IMR-90 (cell line): ENCODE measurements around the gene HDGFL3. TPM values are rescaled to one million over a fixed set of nuclear protein-coding genes. Genes with fewer than 3 reads are reported as not detected.

Experiments
- ATAC-seq: fragments of 200-7000 bp; cut with Tn5 transposase; 2 replicates; pipeline ENCODE4 v1.9.1; 2020; ENCODE audit warnings: low read depth, mild to moderate bottlenecking, moderate library complexity
- BruUV-seq: library from RNA; stranded (reverse); fragments of 400-500 nt; replicated peaks from 2 replicates; lab custom pipeline; 2021; lab: Mats Ljungman, UMichigan
- CTCF ChIA-PET: fragments of 300-600 bp; formaldehyde crosslinking; extraction: SDS; loops from one replicate; lab custom pipeline; 2021; ENCODE audit warnings: antibody characterized with exemption; lab: Yijun Ruan, JAX
- POLR2A ChIA-PET: fragments of 300-600 bp; sonication (Branson Sonifier 250); formaldehyde crosslinking; loops from one replicate; lab custom pipeline; 2022; ENCODE audit warnings: antibody characterized with exemption; ENCODE audit not compliant: unreplicated experiment; lab: Charles Lee
- DNase-seq: peaks from one replicate; pipeline ENCODE4 v3.0.0; 2013
- H2AFZ ChIP-seq: replicated peaks from 2 replicates; pipeline ENCODE3; 2013; ENCODE audit warnings: low read length, mild to moderate bottlenecking; ENCODE audit not compliant: poor library complexity
- H2AK5ac ChIP-seq: 2 replicates; pipeline ENCODE4 v1.6.1; 2013; ENCODE audit warnings: low read depth, low read length, inconsistent platforms
- H2AK9ac ChIP-seq: replicated peaks from 2 replicates; pipeline ENCODE3; 2013; ENCODE audit warnings: mild to moderate bottlenecking, low read depth, low read length, moderate library complexity; ENCODE audit not compliant: poor library complexity
- H2BK120ac ChIP-seq: 2 replicates; pipeline ENCODE4 v1.6.1; 2013; ENCODE audit warnings: low read depth, low read length, inconsistent platforms
- H2BK15ac ChIP-seq: 3 replicates; pipeline ENCODE4 v1.6.1; 2013; ENCODE audit warnings: low read depth, low read length, inconsistent platforms
- H2BK20ac ChIP-seq: 2 replicates; pipeline ENCODE4 v1.6.1; 2013; ENCODE audit warnings: low read depth, mild to moderate bottlenecking, inconsistent platforms, low read length, moderate library complexity
- H2BK5ac ChIP-seq: 2 replicates; pipeline ENCODE4 v1.6.1; 2013; ENCODE audit warnings: mild to moderate bottlenecking, low read depth, low read length, inconsistent platforms; ENCODE audit not compliant: poor library complexity, severe bottlenecking
- H3K14ac ChIP-seq: replicated peaks from 2 replicates; pipeline ENCODE4 v1.6.1; 2013; ENCODE audit warnings: low read depth, low read length, inconsistent platforms
- H3K18ac ChIP-seq: 2 replicates; pipeline ENCODE4 v1.6.1; 2013; ENCODE audit warnings: low read depth, low read length, control low read depth
- H3K23ac ChIP-seq: 2 replicates; pipeline ENCODE4 v1.6.1; 2013; ENCODE audit warnings: low read depth, low read length, inconsistent platforms
- H3K27ac ChIP-seq: 2 replicates; pipeline ENCODE4 v1.5.1; 2013; ENCODE audit warnings: mild to moderate bottlenecking, control low read depth, low read length; ENCODE audit not compliant: insufficient read depth
- H3K27me3 ChIP-seq: 2 replicates; pipeline ENCODE4 v1.6.1; 2013; ENCODE audit warnings: low read length; ENCODE audit not compliant: control insufficient read depth, insufficient read depth
- H3K36me3 ChIP-seq: 2 replicates; pipeline ENCODE4 v1.6.1; 2013; ENCODE audit warnings: low read length, mixed read lengths; ENCODE audit not compliant: control insufficient read depth, insufficient read depth
- H3K4ac ChIP-seq: 2 replicates; pipeline ENCODE4 v1.6.1; 2013; ENCODE audit warnings: low read depth, low read length, inconsistent platforms
- H3K4me1 ChIP-seq: 2 replicates; pipeline ENCODE4 v1.6.1; 2013; ENCODE audit warnings: low read length, mixed read lengths; ENCODE audit not compliant: control insufficient read depth, insufficient read depth
- H3K4me2 ChIP-seq: 2 replicates; pipeline ENCODE4 v1.6.1; 2013; ENCODE audit warnings: low read depth, mild to moderate bottlenecking, control low read depth, low read length, moderate library complexity
- H3K4me3 ChIP-seq: 2 replicates; pipeline ENCODE4 v1.5.1; 2013; ENCODE audit warnings: low read depth, mild to moderate bottlenecking, control low read depth, low read length, moderate library complexity; ENCODE audit not compliant: insufficient read depth
- H3K56ac ChIP-seq: 2 replicates; pipeline ENCODE4 v1.6.1; 2013; ENCODE audit warnings: low read length, inconsistent platforms; ENCODE audit not compliant: insufficient read depth; ENCODE audit errors: extremely low read depth
- H3K79me1 ChIP-seq, 2 experiments: 2 replicates each; pipeline ENCODE4 v1.6.1; 2013; ENCODE audit warnings: low read length in 2 of 2, inconsistent platforms in 1 of 2, low read depth in 1 of 2
- H3K9ac ChIP-seq: 2 replicates; pipeline ENCODE4 v1.6.1; 2013; ENCODE audit warnings: low read depth, low read length, control low read depth
- H3K9me1 ChIP-seq: 2 replicates; pipeline ENCODE4 v1.6.1; 2013; ENCODE audit warnings: low read length, inconsistent platforms; ENCODE audit not compliant: insufficient read depth
- H3K9me3 ChIP-seq: 2 replicates; pipeline ENCODE4 v1.6.1; 2013; ENCODE audit warnings: low read length; ENCODE audit not compliant: control insufficient read depth, insufficient read depth
- H4K20me1 ChIP-seq: 2 replicates; pipeline ENCODE4 v1.6.1; 2013; ENCODE audit warnings: low read length, inconsistent platforms; ENCODE audit not compliant: insufficient read depth
- H4K5ac ChIP-seq: 2 replicates; pipeline ENCODE4 v1.6.1; 2013; ENCODE audit warnings: mild to moderate bottlenecking, low read depth, low read length, control low read depth
- H4K8ac ChIP-seq, 2 experiments: 2 replicates each; pipeline ENCODE4 v1.6.1; 2013; ENCODE audit warnings: low read depth in 2 of 2, low read length in 2 of 2, control low read depth in 1 of 2, inconsistent platforms in 1 of 2
- H4K91ac ChIP-seq: 2 replicates; pipeline ENCODE4 v1.6.1; 2013; ENCODE audit warnings: low read depth, low read length, inconsistent platforms; ENCODE audit not compliant: insufficient read depth
- BHLHE40 ChIP-seq: fragments of 150-350 bp; IDR thresholded peaks from 2 replicates; pipeline ENCODE4 v1.6.1; 2016; ENCODE audit warnings: mild to moderate bottlenecking, low read depth, low read length
- CEBPB ChIP-seq: IDR thresholded peaks from 2 replicates; pipeline ENCODE4 v1.6.1; 2012; ENCODE audit warnings: low read depth, low read length, improper control_type of control experiment
- CHD1 ChIP-seq: IDR thresholded peaks from 2 replicates; pipeline ENCODE4 v1.6.1; 2012; ENCODE audit warnings: low read depth, low read length, improper control_type of control experiment
- FOS ChIP-seq: fragments of 150-350 bp; IDR thresholded peaks from 2 replicates; pipeline ENCODE4 v1.6.1; 2016; ENCODE audit warnings: low read depth, low read length
- MAFK ChIP-seq: IDR thresholded peaks from 2 replicates; pipeline ENCODE4 v1.6.1; 2012; ENCODE audit warnings: low read depth, low read length, improper control_type of control experiment
- MXI1 ChIP-seq: IDR thresholded peaks from 2 replicates; pipeline ENCODE4 v1.6.1; 2012; ENCODE audit warnings: low read depth, mild to moderate bottlenecking, low read length, moderate library complexity, borderline replicate concordance
- NFE2L2 ChIP-seq: fragments of 150-350 bp; IDR thresholded peaks from 2 replicates; pipeline ENCODE4 v1.6.1; 2016; ENCODE audit warnings: low read depth, mild to moderate bottlenecking, low read length
- POLR2A ChIP-seq: IDR thresholded peaks from 2 replicates; pipeline ENCODE4 v1.6.1; 2012; ENCODE audit warnings: mild to moderate bottlenecking, low read depth, low read length
- RCOR1 ChIP-seq: IDR thresholded peaks from 2 replicates; pipeline ENCODE4 v1.6.1; 2012; ENCODE audit warnings: mild to moderate bottlenecking, low read length, improper control_type of control experiment; ENCODE audit not compliant: insufficient replicate concordance
- SMC3 ChIP-seq: fragments of 150-350 bp; IDR thresholded peaks from 2 replicates; pipeline ENCODE4 v1.6.1; 2016; ENCODE audit warnings: low read depth, mild to moderate bottlenecking, antibody characterized with exemption, low read length, moderate library complexity
- WGBS, 2 experiments: methylation state at CpG; one replicate each; pipeline versions ENCODE4 v1.1.5 to v1.1.7; 2013; ENCODE audit warnings: missing lambda C conversion rate in 2 of 2; ENCODE audit not compliant: insufficient read length in 1 of 2; ENCODE audit errors: extremely low coverage in 2 of 2; 5-methylcytosine and 5-hydroxymethylcytosine counted together
- dilution Hi-C: fragments of 300-500 bp; cut with HindIII; formaldehyde crosslinking; loops from one replicate; pipeline ENCODE4 v1.14.3; 2018; ENCODE audit warnings: low sequenced_read_pairs; ENCODE audit not compliant: unreplicated experiment
- in situ Hi-C: fragments of 300-500 bp; cut with MboI; formaldehyde crosslinking; loops from 3 replicates; pipeline ENCODE4 v1.14.3; 2019; ENCODE audit warnings: low sequenced_read_pairs, inconsistent platforms, mixed read lengths
- intact Hi-C: fragments of 100-400 bp; cut with micrococcal nuclease; formaldehyde crosslinking; loops from 2 replicates; pipeline ENCODE4 v1.10.0; 2022
- polyA plus RNA-seq, 3 experiments: library from polyadenylated mRNA; depleted of rRNA; stranded (reverse); fragments of >200 nt; gene quantifications; 2 replicates each; pipeline ENCODE4 v1.2.3, GENCODE V29; 2012; ENCODE audit warnings: low replicate concordance in 1 of 3
- total RNA-seq: library from RNA; depleted of rRNA; stranded (reverse); fragments of >200 nt; gene quantifications from 2 replicates; pipeline ENCODE4 v1.2.3, GENCODE V29; 2012; rRNA removed
- TF ChIP-seq, protein P1 (sequence below): conservative IDR thresholded peaks from 2 replicates; pipeline ENCODE4 v1.5.1; 2012; ENCODE audit warnings: mild to moderate bottlenecking, low read depth, low read length, improper control_type of control experiment

The HDGFL3 gene
- total and polyA plus RNA-seq, 2 of the 4 experiments (the other 2 are of a cell fraction), result 9.5 to 18.1 TPM

DNA sequence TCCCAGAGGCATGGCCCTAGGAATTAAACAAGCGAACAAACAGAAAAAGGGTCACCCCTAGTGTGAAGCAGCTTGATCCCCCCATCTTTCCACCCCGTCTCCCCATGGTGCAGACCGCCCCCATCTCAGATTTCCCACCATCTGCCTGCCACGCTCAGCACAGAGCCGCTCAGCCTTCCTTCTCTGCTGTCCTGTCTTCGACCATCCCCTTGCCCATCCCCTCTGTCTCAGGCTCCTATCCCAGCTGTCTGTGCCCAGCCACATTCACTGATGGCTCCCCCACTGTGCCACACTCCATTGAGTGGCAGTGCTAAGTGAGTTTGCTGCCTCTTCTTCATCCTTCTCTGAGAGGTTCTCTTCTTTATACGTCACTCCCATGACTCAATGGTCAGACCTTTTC lies 128.9 kb downstream of the HDGFL3 start:
- Histone ChIP-seq H4K8ac (no peak overlapping the region), H3K18ac (no peak overlapping the region), H2BK5ac (no peak overlapping the region), H3K79me1 (no peaks in the 10 kb centered on the region), H2AK9ac (no peak overlapping the region), H2AK5ac (no peak overlapping the region), H3K14ac (no peak overlapping the region), H3K23ac (no peak overlapping the region), H3K9me1 (no peaks in the 10 kb centered on the region), H2BK120ac (no peak overlapping the region), H2BK15ac (no peak overlapping the region), H3K4me2 (no peak overlapping the region), H3K9me3 (peaks cover under 1% of the 10 kb centered on the region; the same call in 1 of the 2 replicates), H3K4ac (no peak overlapping the region), H3K9ac (no peak overlapping the region), H3K4me1 (no peaks in the 10 kb centered on the region), H3K56ac (no peak overlapping the region), H3K27me3 (peaks cover 14% of the 10 kb centered on the region), H2AFZ (no peak overlapping the region), H2BK20ac (no peak overlapping the region), H3K27ac (no peak overlapping the region), H4K20me1 (no peaks in the 10 kb centered on the region), H3K4me3 (no peak overlapping the region), H4K5ac (no peak overlapping the region), H4K91ac (no peak overlapping the region), H3K36me3 (no peaks in the 10 kb centered on the region)
- ATAC-seq, result no peak
- in situ Hi-C loops (no loop called here), intact Hi-C loops (no loop called here), dilution Hi-C loops (no loop called here)
- 54% methylated on average over 3 of the region's 7 CpGs; no CpG with 5 or more reads in 1 of the 2 experiments for WGBS, 2 experiments
- CTCF ChIA-PET, result no interaction called here
- no peak for DNase-seq
- no peak for TF ChIP-seq NFE2L2
- no peak for TF ChIP-seq BHLHE40
- no peak for TF ChIP-seq MAFK
- TF ChIP-seq FOS, result no peak
- no peak for TF ChIP-seq MXI1
- no peak for TF ChIP-seq SMC3
- no peak for TF ChIP-seq CHD1
- TF ChIP-seq RCOR1, result no peak
- TF ChIP-seq POLR2A, result no peak
- TF ChIP-seq CEBPB, result no peak
- TF ChIP-seq, protein P1, sequence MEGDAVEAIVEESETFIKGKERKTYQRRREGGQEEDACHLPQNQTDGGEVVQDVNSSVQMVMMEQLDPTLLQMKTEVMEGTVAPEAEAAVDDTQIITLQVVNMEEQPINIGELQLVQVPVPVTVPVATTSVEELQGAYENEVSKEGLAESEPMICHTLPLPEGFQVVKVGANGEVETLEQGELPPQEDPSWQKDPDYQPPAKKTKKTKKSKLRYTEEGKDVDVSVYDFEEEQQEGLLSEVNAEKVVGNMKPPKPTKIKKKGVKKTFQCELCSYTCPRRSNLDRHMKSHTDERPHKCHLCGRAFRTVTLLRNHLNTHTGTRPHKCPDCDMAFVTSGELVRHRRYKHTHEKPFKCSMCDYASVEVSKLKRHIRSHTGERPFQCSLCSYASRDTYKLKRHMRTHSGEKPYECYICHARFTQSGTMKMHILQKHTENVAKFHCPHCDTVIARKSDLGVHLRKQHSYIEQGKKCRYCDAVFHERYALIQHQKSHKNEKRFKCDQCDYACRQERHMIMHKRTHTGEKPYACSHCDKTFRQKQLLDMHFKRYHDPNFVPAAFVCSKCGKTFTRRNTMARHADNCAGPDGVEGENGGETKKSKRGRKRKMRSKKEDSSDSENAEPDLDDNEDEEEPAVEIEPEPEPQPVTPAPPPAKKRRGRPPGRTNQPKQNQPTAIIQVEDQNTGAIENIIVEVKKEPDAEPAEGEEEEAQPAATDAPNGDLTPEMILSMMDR, result no peak
- POLR2A ChIA-PET, result no interaction called here
- BruUV-seq, result no TSS peak

Other genes starting within 250 kb of the HDGFL3 start
- 29.6 and 38.9 TPM in 2 replicates for gene RAMAC, start 221.6 kb downstream of the HDGFL3 start, total RNA-seq
- gene RAMAC, start 221.6 kb downstream of the HDGFL3 start, polyA plus RNA-seq (2012; rRNA removed), result 18.5 and 23.6 TPM in 2 replicates
- 4.4 and 7.0 TPM in 2 replicates for gene C15orf40, start 196.2 kb downstream of the HDGFL3 start, total RNA-seq
- 10.7 and 12.3 TPM in 2 replicates for gene C15orf40, start 196.2 kb downstream of the HDGFL3 start, polyA plus RNA-seq (2012; rRNA removed)
- gene BTBD1, start 140.6 kb downstream of the HDGFL3 start, total RNA-seq, result 78.7 and 90.5 TPM in 2 replicates
- gene BTBD1, start 140.6 kb downstream of the HDGFL3 start, polyA plus RNA-seq (2012; rRNA removed), result 32.8 and 39.3 TPM in 2 replicates
- 1.6 and 1.9 TPM in 2 replicates for gene TM6SF1, start 100.2 kb downstream of the HDGFL3 start, total RNA-seq
- gene TM6SF1, start 100.2 kb downstream of the HDGFL3 start, polyA plus RNA-seq (2012; rRNA removed), result 1.3 and 1.9 TPM in 2 replicates
- 0.28 and 0.54 TPM in 2 replicates for gene BNC1, start 76.8 kb upstream of the HDGFL3 start, total RNA-seq
- gene BNC1, start 76.8 kb upstream of the HDGFL3 start, polyA plus RNA-seq (2012; rRNA removed), result 0.34 and 0.38 TPM in 2 replicates
- not detected in 2 replicates for gene SH3GL3, start 239.5 kb upstream of the HDGFL3 start, total RNA-seq
- gene SH3GL3, start 239.5 kb upstream of the HDGFL3 start, polyA plus RNA-seq (2012; rRNA removed), result not detected in 2 replicates